ENCODE data around the gene REXO5. TPM values are rescaled to one million over a fixed set of nuclear protein-coding genes. Genes with fewer than 3 reads are reported as not detected.

REXO5 gene
- total RNA-seq, 2 donors from 2014 or later = 12.1 to 67.1 TPM

GRCh38 chr16:20807862-20808261, 1.5 kb downstream of the REXO5 start:
- WGBS = 95% methylated on average over 11 of the region's 11 CpGs
- Histone ChIP-seq H3K27ac (no peak overlapping the region), H3K9me3 (no peaks in the 10 kb centered on the region), H3K4me3 (no peak overlapping the region), H3K4me1 (replicated peaks) (peaks cover 9% of the 10 kb centered on the region), H3K36me3 (no peaks in the 10 kb centered on the region), H3K27me3 (replicated peaks; ENCODE audit: insufficient read depth) (no peaks in the 10 kb centered on the region)
- no peak for TF ChIP-seq POLR2AphosphoS5 (IDR thresholded peaks at IDR 0.05)
- no peak for TF ChIP-seq CTCF (IDR thresholded peaks at IDR 0.05)
- TF ChIP-seq POLR2A (IDR thresholded peaks at IDR 0.05) = no peak
- DNase-seq (ENCODE audit: low spot score) = no peak
- intact Hi-C loops (cut with DNase I) = loop anchor here (5.0 to 10.0 kb wide), 3 partner anchors 44 to 277 kb away; no protein-coding TSS in a partner anchor

DNA sequence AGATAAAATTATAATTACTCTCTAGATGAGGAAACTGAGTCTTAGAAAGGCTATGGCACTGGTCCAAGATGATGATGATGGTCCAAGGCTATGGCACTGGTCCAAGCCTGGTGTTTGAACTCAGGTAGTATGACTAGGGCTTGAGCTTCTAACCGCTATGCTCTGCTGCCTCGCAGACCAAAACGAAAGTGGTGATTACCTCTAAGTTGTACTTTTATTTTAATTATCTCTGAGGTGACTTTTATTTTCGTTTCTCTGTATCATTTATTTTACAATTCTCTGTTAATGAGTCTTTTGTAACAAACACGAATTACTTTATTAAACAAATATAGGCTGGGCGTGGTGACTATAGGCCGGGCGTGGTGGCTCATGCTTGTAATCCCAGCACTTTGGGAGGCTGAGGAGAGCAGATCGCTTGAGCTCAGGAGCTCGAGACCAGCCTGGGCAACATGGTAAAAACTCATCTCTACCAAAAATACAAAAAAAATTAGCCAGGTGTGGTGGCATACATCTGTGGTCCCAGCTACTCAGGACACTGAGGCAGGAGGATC, 5.6 kb downstream of the REXO5 start:
- WGBS = 89% methylated on average over 10 of the region's 10 CpGs
- H3K36me3 ChIP-seq = no peaks in the 10 kb centered on the region

DNA sequence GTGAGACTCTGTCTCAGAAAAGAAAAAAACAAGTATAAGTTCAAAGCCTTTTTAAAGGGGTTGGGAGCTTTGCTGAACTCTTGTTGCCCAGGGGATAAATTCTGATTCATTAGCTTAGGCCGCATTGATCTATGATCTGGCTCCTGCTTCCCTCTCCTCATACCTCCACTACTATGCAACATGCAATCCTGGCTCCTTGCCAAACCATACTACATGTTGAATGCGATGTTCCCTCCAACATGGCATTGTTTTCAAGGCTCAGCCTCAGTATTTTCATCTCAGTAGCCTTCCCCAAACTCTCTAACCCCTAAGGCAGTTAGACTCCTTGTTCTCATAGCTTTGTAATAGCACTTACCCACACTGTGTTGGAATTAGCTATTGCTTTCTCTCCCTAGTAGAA, 6.2 kb downstream of the REXO5 start:
- WGBS = 74% methylated on average over 2 of the region's 2 CpGs
- H3K4me1 ChIP-seq (replicated peaks) = no peaks in the 10 kb centered on the region
- TF ChIP-seq CTCF (IDR thresholded peaks at IDR 0.05) (no peak), POLR2AphosphoS5 (IDR thresholded peaks at IDR 0.05) (no peak), POLR2A (IDR thresholded peaks at IDR 0.05) (no peak)

More for the DNA sequence above, 5.6 kb downstream of the REXO5 start:
- H3K27ac ChIP-seq = no peak overlapping the region
- intact Hi-C loops (cut with DNase I) = no loop called here
- TF ChIP-seq POLR2AphosphoS5 (IDR thresholded peaks at IDR 0.05) (no peak), CTCF (IDR thresholded peaks at IDR 0.05) (no peak), POLR2A (IDR thresholded peaks at IDR 0.05) (no peak)
- no peak overlapping the region for H3K4me3 ChIP-seq
- DNase-seq (ENCODE audit: low spot score) = no peak
- H3K9me3 ChIP-seq = no peaks in the 10 kb centered on the region
- no peaks in the 10 kb centered on the region for H3K4me1 ChIP-seq (replicated peaks)
- H3K27me3 ChIP-seq (replicated peaks; ENCODE audit: insufficient read depth) = no peaks in the 10 kb centered on the region

GRCh38 chr16:20814784-20815183, 8.5 kb downstream of the REXO5 start:
- intact Hi-C loops (cut with DNase I) = no loop called here
- Histone ChIP-seq H3K4me1 (replicated peaks) (no peaks in the 10 kb centered on the region), H3K27me3 (replicated peaks; ENCODE audit: insufficient read depth) (no peaks in the 10 kb centered on the region), H3K4me3 (no peak overlapping the region), H3K27ac (no peak overlapping the region), H3K9me3 (no peaks in the 10 kb centered on the region), H3K36me3 (no peaks in the 10 kb centered on the region)
- WGBS = 17% methylated on average over 4 of the region's 4 CpGs
- DNase-seq (ENCODE audit: low spot score) = no peak
- no peak for TF ChIP-seq CTCF (IDR thresholded peaks at IDR 0.05)
- no peak for TF ChIP-seq POLR2A (IDR thresholded peaks at IDR 0.05)
- TF ChIP-seq POLR2AphosphoS5 (IDR thresholded peaks at IDR 0.05) = peak; percentile 22

More for the DNA sequence above, 6.2 kb downstream of the REXO5 start:
- DNase-seq (ENCODE audit: low spot score) = no peak
- H3K36me3 ChIP-seq = no peaks in the 10 kb centered on the region
- H3K27ac ChIP-seq = no peak overlapping the region
- intact Hi-C loops (cut with DNase I) = no loop called here
- H3K4me3 ChIP-seq = no peak overlapping the region
- no peaks in the 10 kb centered on the region for H3K27me3 ChIP-seq (replicated peaks; ENCODE audit: insufficient read depth)
- no peaks in the 10 kb centered on the region for H3K9me3 ChIP-seq

- Histone ChIP-seq H3K9me3 (no peaks in the 10 kb centered on the region), H3K4me3 (no peak overlapping the region), H3K4me1 (replicated peaks) (no peaks in the 10 kb centered on the region), H3K27ac (no peak overlapping the region), H3K27me3 (replicated peaks; ENCODE audit: insufficient read depth) (no peaks in the 10 kb centered on the region), H3K36me3 (no peaks in the 10 kb centered on the region)
- no peak for DNase-seq (ENCODE audit: low spot score)
- no peak for TF ChIP-seq CTCF (IDR thresholded peaks at IDR 0.05)
- TF ChIP-seq POLR2AphosphoS5 (IDR thresholded peaks at IDR 0.05) = no peak
- TF ChIP-seq POLR2A (IDR thresholded peaks at IDR 0.05) = no peak
- 94% methylated on average over 4 of the region's 4 CpGs for WGBS
- intact Hi-C loops (cut with DNase I) = no loop called here
These were observed 12.7 kb downstream of the REXO5 start for GRCh38 chr16:20818929-20819585.
